ENCODE measurements around the gene TMEM256. TPM values are rescaled to one million over a fixed set of nuclear protein-coding genes. Genes with fewer than 3 reads are reported as not detected.

Gene TMEM256
- total RNA-seq, 2 experiments from 2014 or later = 55.8 to 60.6 TPM

DNA sequence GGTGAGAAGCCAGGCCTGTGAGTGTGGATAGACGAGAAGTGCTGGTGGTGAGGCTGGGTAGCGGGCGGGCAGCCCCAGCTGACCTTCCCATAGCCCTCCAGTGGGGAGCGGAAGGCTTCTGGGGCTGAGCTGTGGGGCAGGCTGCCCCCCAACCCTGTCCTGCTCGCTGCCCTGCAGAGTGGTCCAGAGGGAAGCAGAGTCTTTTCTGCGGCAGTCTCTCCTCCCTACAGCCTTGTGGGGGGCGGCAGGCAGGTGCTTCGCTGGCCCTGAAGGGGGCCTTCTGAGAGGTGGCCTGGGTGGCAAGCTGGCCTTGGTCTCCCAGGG is 7.5 kb upstream of the TMEM256 start:
- H3K27ac Mint-ChIP-seq = no peak overlapping the region
- ATAC-seq = no peak
- H3K36me3 Mint-ChIP-seq (ENCODE audit: low read depth) = no peaks in the 10 kb centered on the region
- CTCF ChIA-PET = no interaction called here
- no peaks in the 10 kb centered on the region for H3K9me3 Mint-ChIP-seq
- no peak for DNase-seq
- TF ChIP-seq CTCF (IDR thresholded peaks at IDR 0.05) = no peak
- H3K4me1 Mint-ChIP-seq (ENCODE audit: low read depth) = peaks cover 4% of the 10 kb centered on the region
- intact Hi-C loops (cut with micrococcal nuclease) = no loop called here
- no peak overlapping the region for H3K4me3 Mint-ChIP-seq
- POLR2A ChIA-PET = interaction anchor here (0.6 kb wide), 1 partner anchor 14 kb away, joined by 3 read pairs; the partner anchor contains the start of gene SPEM2
- no peaks in the 10 kb centered on the region for H3K27me3 Mint-ChIP-seq

DNA sequence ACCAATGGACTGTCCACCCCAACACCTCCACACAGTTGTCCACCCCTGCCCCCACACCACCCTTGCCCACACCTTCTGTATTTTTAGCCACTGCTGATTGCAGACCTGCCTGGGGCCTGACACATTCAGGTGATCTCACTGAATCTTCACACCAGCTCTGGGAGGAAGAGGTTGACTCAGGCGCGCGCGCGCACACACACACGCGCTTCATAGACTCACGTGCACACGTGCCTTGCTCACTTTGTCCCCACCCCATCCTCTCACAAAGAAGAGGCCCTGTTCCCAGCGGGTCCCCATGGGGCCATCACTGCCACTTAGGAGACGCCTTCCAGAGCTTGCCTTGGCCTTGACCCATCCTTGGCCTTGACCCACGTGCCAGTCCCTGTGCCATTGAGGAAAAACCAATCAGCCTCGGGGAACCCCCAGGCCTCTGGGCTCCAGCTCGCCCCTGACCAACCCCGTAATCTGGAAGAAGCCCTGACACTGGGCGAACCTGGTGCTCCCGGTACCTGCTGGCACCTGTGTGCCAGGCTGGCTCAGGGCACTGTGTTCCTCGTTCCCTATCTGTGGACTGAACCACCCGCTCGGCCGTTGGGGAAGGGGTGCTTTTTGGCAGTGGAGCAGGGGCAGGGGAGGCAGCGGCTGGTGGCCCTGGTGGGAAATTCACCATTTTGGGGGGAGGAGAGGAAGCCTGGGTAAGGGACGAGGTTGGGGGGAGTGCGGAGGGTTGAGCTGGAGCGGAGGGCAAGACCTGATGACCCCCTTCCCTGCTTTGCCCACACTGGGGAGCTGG is 6.9 kb upstream of the TMEM256 start:
- Mint-ChIP-seq H3K36me3 (ENCODE audit: low read depth) (no peaks in the 10 kb centered on the region), H3K9me3 (no peaks in the 10 kb centered on the region), H3K27ac (no peak overlapping the region), H3K4me3 (no peak overlapping the region), H3K4me1 (ENCODE audit: low read depth) (peaks cover 6% of the 10 kb centered on the region), H3K27me3 (peaks cover 2% of the 10 kb centered on the region)
- DNase-seq = no peak
- intact Hi-C loops (cut with micrococcal nuclease) = no loop called here
- ATAC-seq = no peak
- POLR2A ChIA-PET = interaction anchor here (0.6 kb wide), 1 partner anchor 15 kb away, joined by 3 read pairs; the partner anchor contains the start of gene SPEM2
- no peak for TF ChIP-seq CTCF (IDR thresholded peaks at IDR 0.05)
- CTCF ChIA-PET = no interaction called here

GRCh38 chr17:7409716-7410115 is 5.8 kb upstream of the TMEM256 start:
- DNase-seq (no peak), ATAC-seq (no peak)
- intact Hi-C loops (cut with micrococcal nuclease) = no loop called here
- Mint-ChIP-seq H3K36me3 (ENCODE audit: low read depth) (no peaks in the 10 kb centered on the region), H3K9me3 (no peaks in the 10 kb centered on the region), H3K4me1 (ENCODE audit: low read depth) (peaks cover 9% of the 10 kb centered on the region), H3K27me3 (peaks cover 2% of the 10 kb centered on the region), H3K27ac (no peak overlapping the region), H3K4me3 (no peak overlapping the region)
- POLR2A ChIA-PET = interaction anchor here (1.1 to 1.4 kb wide), 3 partner anchors 9 to 27 kb away, joined by 3 to 4 read pairs (median 4); partner anchors contain the start of gene SPEM2
- no peak for TF ChIP-seq CTCF (IDR thresholded peaks at IDR 0.05)
- CTCF ChIA-PET = no interaction called here

DNA sequence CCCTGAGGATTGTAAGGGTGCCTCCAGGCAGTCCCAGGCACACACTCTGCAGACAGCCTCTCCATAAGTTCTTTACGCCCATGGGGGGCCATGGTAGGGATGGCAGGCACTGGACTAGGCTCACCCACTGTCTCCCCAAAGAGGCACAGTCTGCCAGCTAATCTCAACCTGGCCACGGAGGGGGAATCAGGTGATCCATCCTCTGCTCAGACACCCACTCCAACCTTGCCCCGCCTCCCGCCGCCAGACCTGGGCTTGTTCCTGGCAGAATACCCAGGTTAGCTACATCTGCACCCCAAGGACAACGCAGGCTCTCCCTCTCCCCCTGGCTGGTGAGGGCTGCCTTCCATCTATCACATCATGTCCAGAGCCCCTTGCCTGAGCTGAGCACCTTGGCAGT is 5.0 kb upstream of the TMEM256 start:
- ChIA-PET CTCF (no interaction called here), POLR2A (interaction anchor here (1.1 to 1.4 kb wide), 3 partner anchors 10 to 28 kb away, joined by 3 to 4 read pairs (median 4); partner anchors contain the start of gene SPEM2)
- no peaks in the 10 kb centered on the region for H3K9me3 Mint-ChIP-seq
- peak overlapping the region; percentile 41 for H3K4me3 Mint-ChIP-seq
- ATAC-seq (no peak), DNase-seq (peak; percentile 25)
- H3K36me3 Mint-ChIP-seq (ENCODE audit: low read depth) = no peaks in the 10 kb centered on the region
- H3K4me1 Mint-ChIP-seq (ENCODE audit: low read depth) = peaks cover 9% of the 10 kb centered on the region
- peaks cover 2% of the 10 kb centered on the region for H3K27me3 Mint-ChIP-seq
- H3K27ac Mint-ChIP-seq = peak overlapping the region; percentile 31
- TF ChIP-seq CTCF (IDR thresholded peaks at IDR 0.05) = no peak
- intact Hi-C loops (cut with micrococcal nuclease) = no loop called here

GRCh38 chr17:7408252-7408727 is 4.4 kb upstream of the TMEM256 start:
- no peaks in the 10 kb centered on the region for H3K36me3 Mint-ChIP-seq (ENCODE audit: low read depth)
- ATAC-seq (no peak), DNase-seq (peak; percentile 51)
- H3K27ac Mint-ChIP-seq = peak overlapping the region; percentile 38
- ChIA-PET POLR2A (interaction anchor here (1.3 to 1.4 kb wide), 2 partner anchors 17 to 28 kb away, joined by 4 read pairs; partner anchors contain the start of gene SPEM2), CTCF (no interaction called here)
- peaks cover 9% of the 10 kb centered on the region for H3K4me1 Mint-ChIP-seq (ENCODE audit: low read depth)
- H3K27me3 Mint-ChIP-seq = peaks cover 2% of the 10 kb centered on the region
- no peaks in the 10 kb centered on the region for H3K9me3 Mint-ChIP-seq
- intact Hi-C loops (cut with micrococcal nuclease) = no loop called here
- H3K4me3 Mint-ChIP-seq = peak overlapping the region; percentile 38
- TF ChIP-seq CTCF (IDR thresholded peaks at IDR 0.05) = no peak
